ENCODE measurements around the gene ERVW-1. TPM values are rescaled to one million over a fixed set of nuclear protein-coding genes. Genes with fewer than 3 reads are reported as not detected.
"Not testable (repeated sequence)": the region's sequence is repeated elsewhere in the genome, so short reads cannot be mapped to it uniquely, and the experiment has no call there.

ERVW-1 gene
- total and polyA plus RNA-seq, 10 donors, result not detected

- H3K27me3 ChIP-seq (replicated peaks in 1 of 7), result no peaks in the 10 kb centered on the region
- no peak overlapping the region for H3K27ac ChIP-seq
- TF ChIP-seq POLR2A (IDR thresholded peaks at IDR 0.05), result no peak
- TF ChIP-seq POLR2AphosphoS5 (IDR thresholded peaks at IDR 0.05), result no peak
- TF ChIP-seq, protein P1, sequence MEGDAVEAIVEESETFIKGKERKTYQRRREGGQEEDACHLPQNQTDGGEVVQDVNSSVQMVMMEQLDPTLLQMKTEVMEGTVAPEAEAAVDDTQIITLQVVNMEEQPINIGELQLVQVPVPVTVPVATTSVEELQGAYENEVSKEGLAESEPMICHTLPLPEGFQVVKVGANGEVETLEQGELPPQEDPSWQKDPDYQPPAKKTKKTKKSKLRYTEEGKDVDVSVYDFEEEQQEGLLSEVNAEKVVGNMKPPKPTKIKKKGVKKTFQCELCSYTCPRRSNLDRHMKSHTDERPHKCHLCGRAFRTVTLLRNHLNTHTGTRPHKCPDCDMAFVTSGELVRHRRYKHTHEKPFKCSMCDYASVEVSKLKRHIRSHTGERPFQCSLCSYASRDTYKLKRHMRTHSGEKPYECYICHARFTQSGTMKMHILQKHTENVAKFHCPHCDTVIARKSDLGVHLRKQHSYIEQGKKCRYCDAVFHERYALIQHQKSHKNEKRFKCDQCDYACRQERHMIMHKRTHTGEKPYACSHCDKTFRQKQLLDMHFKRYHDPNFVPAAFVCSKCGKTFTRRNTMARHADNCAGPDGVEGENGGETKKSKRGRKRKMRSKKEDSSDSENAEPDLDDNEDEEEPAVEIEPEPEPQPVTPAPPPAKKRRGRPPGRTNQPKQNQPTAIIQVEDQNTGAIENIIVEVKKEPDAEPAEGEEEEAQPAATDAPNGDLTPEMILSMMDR (IDR thresholded peaks at IDR 0.05 in 8 of 11, conservative IDR thresholded peaks at IDR 0.05 in 3 of 11), result no peak
- H3K4me3 ChIP-seq, result no peak overlapping the region
- peaks cover 3 to 89% (median 73%) of the 10 kb centered on the region in 6 donors for H3K36me3 ChIP-seq
- DNase-seq, result no peak
- H3K9me3 ChIP-seq, result no peaks in the 10 kb centered on the region
- intact Hi-C loops (cut with DNase I; ENCODE audit: low total_unique reads), result no loop called here
- no peaks in the 10 kb centered on the region for H3K4me1 ChIP-seq
These were observed 10.1 kb upstream of the ERVW-1 start for GRCh38 chr7:92487804-92488203.

GRCh38 chr7:92485974-92486373 is 8.2 kb upstream of the ERVW-1 start:
- TF ChIP-seq POLR2AphosphoS5 (IDR thresholded peaks at IDR 0.05) (no peak), POLR2A (IDR thresholded peaks at IDR 0.05) (no peak)
- TF ChIP-seq, protein P1 (IDR thresholded peaks at IDR 0.05 in 8 of 11, conservative IDR thresholded peaks at IDR 0.05 in 3 of 11), result no peak
- Histone ChIP-seq H3K9me3 (no peaks in the 10 kb centered on the region), H3K27ac (no peak overlapping the region), H3K4me1 (no peaks in the 10 kb centered on the region), H3K27me3 (replicated peaks in 1 of 7) (no peaks in the 10 kb centered on the region), H3K36me3 (peaks cover 3 to 71% (median 56%) of the 10 kb centered on the region in 6 donors), H3K4me3 (no peak overlapping the region)
- intact Hi-C loops (cut with DNase I; ENCODE audit: low total_unique reads), result no loop called here
- no peak for DNase-seq
- 85 to 96% (median 91%) methylated on average over 2 of the region's 2 CpGs for WGBS, 5 donors

DNA sequence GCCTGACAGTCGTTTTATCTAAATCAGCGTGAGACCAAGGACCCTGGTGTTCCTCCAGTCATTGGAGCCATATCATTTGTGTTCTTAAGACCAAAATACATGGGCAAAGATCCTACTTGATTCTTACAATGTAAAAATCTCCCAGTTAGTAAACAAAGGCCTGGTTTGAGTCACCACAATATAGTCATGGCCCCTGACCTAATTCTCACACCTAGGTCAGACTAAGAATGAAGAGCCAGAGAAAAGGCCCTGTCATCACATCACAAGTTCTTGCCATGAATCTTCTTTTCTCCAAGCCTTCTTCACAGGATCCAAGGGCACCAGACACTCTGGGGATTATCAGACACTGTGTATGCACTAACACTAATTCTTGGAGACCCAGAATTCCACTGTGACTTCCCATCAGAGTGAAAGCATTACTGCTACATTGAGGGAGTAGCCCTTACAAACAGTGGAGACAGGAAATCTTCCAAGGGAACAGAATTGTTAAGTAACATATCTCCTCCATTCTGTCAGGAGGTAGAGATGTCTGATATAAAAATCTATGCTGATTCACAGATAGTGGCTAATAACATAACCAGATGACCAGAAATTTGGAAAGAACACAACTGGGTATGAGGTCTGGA is 7.6 kb upstream of the ERVW-1 start:
- Histone ChIP-seq H3K36me3 (peaks cover 3 to 65% (median 50%) of the 10 kb centered on the region in 6 donors), H3K27me3 (replicated peaks in 1 of 7) (no peaks in the 10 kb centered on the region), H3K4me3 (no peak overlapping the region), H3K27ac (no peak overlapping the region), H3K4me1 (no peaks in the 10 kb centered on the region), H3K9me3 (no peaks in the 10 kb centered on the region)
- intact Hi-C loops (cut with DNase I; ENCODE audit: low total_unique reads), result no loop called here
- DNase-seq, result no peak
- TF ChIP-seq POLR2AphosphoS5 (IDR thresholded peaks at IDR 0.05), result no peak
- TF ChIP-seq, protein P1 (IDR thresholded peaks at IDR 0.05 in 8 of 11, conservative IDR thresholded peaks at IDR 0.05 in 3 of 11), result no peak
- no peak for TF ChIP-seq POLR2A (IDR thresholded peaks at IDR 0.05)
- 83 to 99% (median 94%) methylated on average over 2 of the region's 2 CpGs for WGBS, 5 donors

DNA sequence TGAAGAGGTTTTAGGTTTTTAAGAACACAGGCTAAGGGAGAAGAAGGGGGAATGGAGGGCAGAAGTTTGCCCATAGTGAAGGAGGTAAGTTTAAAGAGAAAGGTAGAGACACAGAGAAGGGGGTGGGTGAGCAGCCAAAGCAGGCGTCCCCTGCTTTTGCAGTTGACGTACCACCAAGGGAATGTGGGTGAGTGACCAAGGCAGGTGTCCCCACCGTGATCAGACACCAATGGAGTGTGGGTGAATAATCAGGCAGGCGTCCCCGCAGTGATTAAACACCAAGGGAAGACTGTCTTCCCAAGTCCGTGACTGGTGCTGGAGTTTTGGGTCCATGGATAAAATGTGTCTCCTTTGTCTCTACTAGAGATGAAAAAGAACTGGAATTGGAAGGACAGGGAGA is 6.5 kb upstream of the ERVW-1 start:
- peaks cover 3 to 53% (median 39%) of the 10 kb centered on the region in 6 donors for H3K36me3 ChIP-seq
- H3K4me3 ChIP-seq; DNase-seq; H3K9me3 ChIP-seq; H3K27me3 ChIP-seq (replicated peaks in 1 of 7); H3K4me1 ChIP-seq; H3K27ac ChIP-seq; intact Hi-C loops (cut with DNase I; ENCODE audit: low total_unique reads): not testable (repeated sequence)
- 92 to 98% (median 94%) methylated on average over 6 of the region's 6 CpGs for WGBS, 5 donors

- H3K27me3 ChIP-seq (replicated peaks in 1 of 7); H3K4me1 ChIP-seq; intact Hi-C loops (cut with DNase I; ENCODE audit: low total_unique reads); H3K9me3 ChIP-seq; H3K27ac ChIP-seq; H3K4me3 ChIP-seq; DNase-seq: not testable (repeated sequence)
- peaks cover 3 to 47% (median 33%) of the 10 kb centered on the region in 6 donors for H3K36me3 ChIP-seq
- WGBS, 5 donors, result 70 to 86% (median 77%) methylated on average over 6 of the region's 6 CpGs
These were observed 5.9 kb upstream of the ERVW-1 start for GRCh38 chr7:92483624-92484023.

DNA sequence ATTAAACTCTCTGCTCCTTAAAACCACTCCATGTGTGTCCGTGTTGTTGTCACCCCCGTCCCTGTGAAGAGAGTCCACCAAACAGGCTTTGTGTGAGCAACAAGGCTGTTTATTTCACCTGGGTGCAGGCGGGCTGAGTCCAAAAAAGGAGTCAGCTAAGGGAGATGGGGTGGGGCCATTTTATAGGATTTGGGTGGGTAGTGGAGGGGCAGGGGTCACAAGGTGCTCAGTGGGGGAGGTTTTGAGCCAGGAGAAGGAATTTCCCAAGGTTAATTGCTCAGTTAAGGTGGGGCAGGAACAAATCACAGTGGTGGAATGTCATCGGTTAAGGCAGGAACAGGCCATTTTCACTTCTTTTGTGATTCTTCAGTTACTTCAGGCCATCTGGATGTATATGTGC is 1.4 kb upstream of the ERVW-1 start:
- H3K4me1 ChIP-seq; H3K27ac ChIP-seq; H3K27me3 ChIP-seq (replicated peaks in 1 of 7); H3K4me3 ChIP-seq; intact Hi-C loops (cut with DNase I; ENCODE audit: low total_unique reads); H3K9me3 ChIP-seq; DNase-seq: not testable (repeated sequence)
- peaks cover 0 to 31% (median 0%) of the 10 kb centered on the region in 6 donors for H3K36me3 ChIP-seq
- WGBS, 5 donors, result 92 to 97% (median 93%) methylated on average over 4 of the region's 4 CpGs
